Measurements from ENCODE around the gene RBMXL2. TPM values are rescaled to one million over a fixed set of nuclear protein-coding genes. Genes with fewer than 3 reads are reported as not detected.

Gene RBMXL2
- not detected for total RNA-seq

GRCh38 chr11:7088921-7089320, at the start of gene RBMXL2:
TSS of gene RBMXL2 (plus strand) at chr11:7088998. CDS start at chr11:7089121, 123 bp downstream.
- CTCF ChIA-PET: no interaction called here
- H3K4me3 Mint-ChIP-seq: no peak within 1 kb of the TSS

GRCh38 chr11:7046474-7047175, 42.2 kb upstream of the RBMXL2 start:
- Mint-ChIP-seq H3K4me3 (no peak overlapping the region), H3K9me3 (ENCODE audit: low read depth) (no peaks in the 10 kb centered on the region), H3K4me1 (no peaks in the 10 kb centered on the region), H3K27me3 (no peaks in the 10 kb centered on the region), H3K36me3 (no peaks in the 10 kb centered on the region), H3K27ac (no peak overlapping the region)
- DNase-seq (no peak), ATAC-seq (no peak)
- CTCF ChIA-PET: no interaction called here

More at GRCh38 chr11:7088921-7089320, at the start of gene RBMXL2:
- Mint-ChIP-seq H3K27me3 (peaks cover 15% of the 10 kb centered on the region), H3K36me3 (no peaks in the 10 kb centered on the region), H3K4me1 (no peaks in the 10 kb centered on the region), H3K9me3 (ENCODE audit: low read depth) (no peaks in the 10 kb centered on the region), H3K27ac (no peak within 1 kb of the TSS)
- ATAC-seq (no peak), DNase-seq (no peak)

- CTCF ChIA-PET: no interaction called here
- ATAC-seq (no peak), DNase-seq (no peak)
- Mint-ChIP-seq H3K4me3 (no peak overlapping the region), H3K27me3 (peaks cover 2% of the 10 kb centered on the region), H3K27ac (no peak overlapping the region), H3K9me3 (ENCODE audit: low read depth) (no peaks in the 10 kb centered on the region), H3K36me3 (no peaks in the 10 kb centered on the region), H3K4me1 (no peaks in the 10 kb centered on the region)
These were observed 38.6 kb upstream of the RBMXL2 start for GRCh38 chr11:7050191-7050590.

- no peak overlapping the region for H3K4me3 Mint-ChIP-seq
- H3K9me3 Mint-ChIP-seq (ENCODE audit: low read depth): no peaks in the 10 kb centered on the region
- H3K27me3 Mint-ChIP-seq: peaks cover 2% of the 10 kb centered on the region
- DNase-seq (no peak), ATAC-seq (no peak)
- no peaks in the 10 kb centered on the region for H3K4me1 Mint-ChIP-seq
- CTCF ChIA-PET: no interaction called here
- no peak overlapping the region for H3K27ac Mint-ChIP-seq
- H3K36me3 Mint-ChIP-seq: no peaks in the 10 kb centered on the region
These were observed 31.8 kb upstream of the RBMXL2 start for GRCh38 chr11:7056828-7057513.

GRCh38 chr11:7057641-7058040, 31.2 kb upstream of the RBMXL2 start:
- H3K4me3 Mint-ChIP-seq: no peak overlapping the region
- H3K27me3 Mint-ChIP-seq: peaks cover 2% of the 10 kb centered on the region
- H3K27ac Mint-ChIP-seq: no peak overlapping the region
- no peaks in the 10 kb centered on the region for H3K36me3 Mint-ChIP-seq
- H3K4me1 Mint-ChIP-seq: no peaks in the 10 kb centered on the region
- no peak for DNase-seq
- CTCF ChIA-PET: no interaction called here
- ATAC-seq: no peak
- H3K9me3 Mint-ChIP-seq (ENCODE audit: low read depth): no peaks in the 10 kb centered on the region

GRCh38 chr11:7060868-7061267, 27.9 kb upstream of the RBMXL2 start:
- Mint-ChIP-seq H3K36me3 (no peaks in the 10 kb centered on the region), H3K27me3 (no peaks in the 10 kb centered on the region), H3K27ac (no peak overlapping the region), H3K4me1 (no peaks in the 10 kb centered on the region), H3K4me3 (no peak overlapping the region), H3K9me3 (ENCODE audit: low read depth) (no peaks in the 10 kb centered on the region)
- CTCF ChIA-PET: no interaction called here
- no peak for ATAC-seq
- DNase-seq: no peak

GRCh38 chr11:7062534-7062933, 26.3 kb upstream of the RBMXL2 start:
- CTCF ChIA-PET: no interaction called here
- peaks cover 4% of the 10 kb centered on the region for H3K27me3 Mint-ChIP-seq
- H3K4me1 Mint-ChIP-seq: no peaks in the 10 kb centered on the region
- no peak overlapping the region for H3K27ac Mint-ChIP-seq
- DNase-seq (no peak), ATAC-seq (no peak)
- H3K36me3 Mint-ChIP-seq: no peaks in the 10 kb centered on the region
- no peaks in the 10 kb centered on the region for H3K9me3 Mint-ChIP-seq (ENCODE audit: low read depth)
- no peak overlapping the region for H3K4me3 Mint-ChIP-seq

- no peak for DNase-seq
- Mint-ChIP-seq H3K36me3 (no peaks in the 10 kb centered on the region), H3K27ac (no peak overlapping the region), H3K27me3 (peaks cover 1% of the 10 kb centered on the region), H3K9me3 (ENCODE audit: low read depth) (no peaks in the 10 kb centered on the region), H3K4me1 (no peaks in the 10 kb centered on the region), H3K4me3 (no peak overlapping the region)
- CTCF ChIA-PET: no interaction called here
- no peak for ATAC-seq
These were observed 16.3 kb upstream of the RBMXL2 start for GRCh38 chr11:7072401-7073028.

- Mint-ChIP-seq H3K9me3 (ENCODE audit: low read depth) (no peaks in the 10 kb centered on the region), H3K4me3 (no peak overlapping the region), H3K36me3 (no peaks in the 10 kb centered on the region), H3K27me3 (no peaks in the 10 kb centered on the region), H3K27ac (no peak overlapping the region), H3K4me1 (no peaks in the 10 kb centered on the region)
- CTCF ChIA-PET: no interaction called here
- ATAC-seq (no peak), DNase-seq (no peak)
These were observed 11.7 kb upstream of the RBMXL2 start for GRCh38 chr11:7077101-7077500.

GRCh38 chr11:7079545-7080135, 9.2 kb upstream of the RBMXL2 start:
- H3K27me3 Mint-ChIP-seq: no peaks in the 10 kb centered on the region
- H3K27ac Mint-ChIP-seq: no peak overlapping the region
- no peaks in the 10 kb centered on the region for H3K9me3 Mint-ChIP-seq (ENCODE audit: low read depth)
- H3K4me3 Mint-ChIP-seq: no peak overlapping the region
- CTCF ChIA-PET: no interaction called here
- no peaks in the 10 kb centered on the region for H3K4me1 Mint-ChIP-seq
- no peaks in the 10 kb centered on the region for H3K36me3 Mint-ChIP-seq
- no peak for DNase-seq
- ATAC-seq: no peak

- CTCF ChIA-PET: no interaction called here
These were observed 7.9 kb upstream of the RBMXL2 start for GRCh38 chr11:7080900-7081299.

GRCh38 chr11:7081441-7081840, 7.4 kb upstream of the RBMXL2 start:
- no peak overlapping the region for H3K4me3 Mint-ChIP-seq
- no peak overlapping the region for H3K27ac Mint-ChIP-seq
- DNase-seq (no peak), ATAC-seq (no peak)
- H3K27me3 Mint-ChIP-seq: no peaks in the 10 kb centered on the region
- H3K36me3 Mint-ChIP-seq: no peaks in the 10 kb centered on the region
- CTCF ChIA-PET: no interaction called here
- H3K9me3 Mint-ChIP-seq (ENCODE audit: low read depth): no peaks in the 10 kb centered on the region
- no peaks in the 10 kb centered on the region for H3K4me1 Mint-ChIP-seq

More at GRCh38 chr11:7080900-7081299, 7.9 kb upstream of the RBMXL2 start:
- Mint-ChIP-seq H3K4me3 (no peak overlapping the region), H3K36me3 (no peaks in the 10 kb centered on the region), H3K27ac (no peak overlapping the region), H3K9me3 (ENCODE audit: low read depth) (no peaks in the 10 kb centered on the region), H3K27me3 (no peaks in the 10 kb centered on the region), H3K4me1 (no peaks in the 10 kb centered on the region)
- ATAC-seq (no peak), DNase-seq (no peak)

- Mint-ChIP-seq H3K4me3 (no peak overlapping the region), H3K27me3 (peaks cover 18% of the 10 kb centered on the region), H3K27ac (no peak overlapping the region), H3K4me1 (no peaks in the 10 kb centered on the region), H3K9me3 (ENCODE audit: low read depth) (no peaks in the 10 kb centered on the region), H3K36me3 (no peaks in the 10 kb centered on the region)
- ATAC-seq (no peak), DNase-seq (no peak)
- CTCF ChIA-PET: no interaction called here
These were observed 792 bp downstream of the RBMXL2 start for GRCh38 chr11:7089328-7090251.
